H1 (cell line): ENCODE measurements around the gene GPX7. TPM values are rescaled to one million over a fixed set of nuclear protein-coding genes. Genes with fewer than 3 reads are reported as not detected.

ENCODE experiments used
- CTCF ChIA-PET: fragments of 300-600 bp; sonication (Branson Sonifier 250); formaldehyde crosslinking; loops from one replicate; lab custom pipeline; 2021; ENCODE audit not compliant: partially characterized antibody; lab: Charles Lee
- POLR2A ChIA-PET: fragments of 300-600 bp; sonication (Branson Sonifier 250); formaldehyde crosslinking; loops from one replicate; lab custom pipeline; 2021; ENCODE audit warnings: inconsistent platforms; ENCODE audit not compliant: partially characterized antibody; lab: Charles Lee
- DNase-seq, 2 experiments: peaks; one replicate each; pipeline versions ENCODE4 v3.0.0 to v3.0.0-alpha.2; 2010 to 2022; ENCODE audit warnings: low spot score in 2 of 2, low read depth in 1 of 2, mixed read lengths in 1 of 2
- FAIRE-seq: peaks from 2 replicates; lab custom pipeline; 2011; peaks lifted over from hg19 to GRCh38; lab: Jason Lieb, UNC
- H2AFZ ChIP-seq: 2 replicates; pipeline ENCODE4 v1.8.1; 2012; ENCODE audit warnings: low read length, inconsistent platforms
- H2AK5ac ChIP-seq: 2 replicates; pipeline ENCODE4 v1.6.1; 2013; ENCODE audit warnings: low read depth, low read length
- H2BK120ac ChIP-seq: replicated peaks from 2 replicates; pipeline ENCODE3; 2013; ENCODE audit warnings: low read depth, low read length, inconsistent platforms
- H2BK12ac ChIP-seq: 2 replicates; pipeline ENCODE4 v1.6.1; 2013; ENCODE audit warnings: low read depth, low read length
- H2BK15ac ChIP-seq: 2 replicates; pipeline ENCODE4 v1.6.1; 2013; ENCODE audit warnings: low read length
- H2BK20ac ChIP-seq: 2 replicates; pipeline ENCODE4 v1.6.1; 2013; ENCODE audit warnings: low read length
- H2BK5ac ChIP-seq: 2 replicates; pipeline ENCODE4 v1.6.1; 2013; ENCODE audit warnings: low read depth, low read length
- H3K14ac ChIP-seq: 2 replicates; pipeline ENCODE4 v1.6.1; 2013; ENCODE audit warnings: inconsistent platforms; ENCODE audit not compliant: insufficient read length
- H3K18ac ChIP-seq: 2 replicates; pipeline ENCODE4 v1.6.1; 2013; ENCODE audit warnings: low read length; ENCODE audit errors: extremely low read depth
- H3K23ac ChIP-seq: 2 replicates; pipeline ENCODE4 v1.6.1; 2013; ENCODE audit warnings: inconsistent platforms; ENCODE audit not compliant: insufficient read length
- H3K23me2 ChIP-seq: 2 replicates; pipeline ENCODE4 v1.6.1; 2013; ENCODE audit warnings: low read depth, low read length
- H3K27ac ChIP-seq: 2 replicates; pipeline ENCODE4 v1.6.1; 2011; ENCODE audit warnings: low read depth, low read length, inconsistent platforms
- H3K27me3 ChIP-seq, 4 experiments: replicated peaks in 1 of 4; 1 replicate in 1 of 4; 2 replicates in 3 of 4; pipeline versions ENCODE4 v1.6.1 to v1.8.1; 2011 to 2013; ENCODE audit warnings: low read length in 3 of 4, mild to moderate bottlenecking in 3 of 4, inconsistent platforms in 2 of 4, mixed read lengths in 2 of 4, moderate library complexity in 1 of 4; ENCODE audit not compliant: control insufficient read depth in 3 of 4, insufficient read depth in 3 of 4; ENCODE audit errors: extremely low read depth in 1 of 4
- H3K36me3 ChIP-seq, 4 experiments: 2 replicates each; pipeline versions ENCODE4 v1.6.1 to v1.8.1; 2011 to 2013; ENCODE audit warnings: mild to moderate bottlenecking in 4 of 4, low read length in 3 of 4, moderate library complexity in 2 of 4, control low read depth in 1 of 4, inconsistent platforms in 1 of 4; ENCODE audit not compliant: insufficient read depth in 4 of 4, control insufficient read depth in 2 of 4
- H3K4ac ChIP-seq: replicated peaks from 2 replicates; pipeline ENCODE3; 2013; ENCODE audit warnings: low read length, low read depth, mixed read lengths, inconsistent platforms; ENCODE audit not compliant: insufficient read length
- H3K4me1 ChIP-seq, 4 experiments: replicated peaks in 1 of 4; 1 replicate in 1 of 4; 2 replicates in 3 of 4; pipeline versions ENCODE4 v1.6.1 to v1.8.1; 2011 to 2013; ENCODE audit warnings: low read length in 3 of 4, inconsistent platforms in 2 of 4, mixed read lengths in 1 of 4; ENCODE audit not compliant: insufficient read depth in 4 of 4, control insufficient read depth in 3 of 4
- H3K4me2 ChIP-seq, 2 experiments: 2 replicates each; pipeline versions ENCODE4 v1.6.1 to v1.8.1; 2011 to 2013; ENCODE audit warnings: low read depth in 2 of 2, low read length in 2 of 2, control low read depth in 1 of 2, inconsistent platforms in 1 of 2, mild to moderate bottlenecking in 1 of 2; ENCODE audit not compliant: insufficient read depth in 1 of 2
- H3K4me3 ChIP-seq, 4 experiments: fragments of 200-600, 300-600 bp in 1 of 4; sonication (generic), shearing (Covaris generic), sonication (Bioruptor Twin) in 1 of 4; 2 replicates each; pipeline versions ENCODE4 v1.5.1 to v1.8.1; 2011 to 2016; ENCODE audit warnings: low read length in 4 of 4, low read depth in 3 of 4, control low read depth in 2 of 4, inconsistent platforms in 2 of 4, mild to moderate bottlenecking in 2 of 4, mixed read lengths in 1 of 4, moderate library complexity in 1 of 4; ENCODE audit not compliant: insufficient read depth in 2 of 4; ENCODE audit errors: extremely low read depth in 1 of 4
- H3K56ac ChIP-seq: replicated peaks from 2 replicates; pipeline ENCODE3; 2013; ENCODE audit warnings: low read depth, mild to moderate bottlenecking, mixed read lengths, low read length, inconsistent platforms; ENCODE audit not compliant: insufficient read length
- H3K79me1 ChIP-seq: 2 replicates; pipeline ENCODE4 v1.6.1; 2013; ENCODE audit warnings: low read depth, low read length, control low read depth
- H3K79me2 ChIP-seq, 2 experiments: 2 replicates each; pipeline versions ENCODE4 v1.6.1 to v1.8.1; 2012 to 2013; ENCODE audit warnings: low read length in 2 of 2, mild to moderate bottlenecking in 2 of 2, inconsistent platforms in 1 of 2; ENCODE audit not compliant: insufficient read depth in 2 of 2, control insufficient read depth in 1 of 2
- H3K9ac ChIP-seq, 4 experiments: replicated peaks in 1 of 4; 1 replicate in 1 of 4; 2 replicates in 3 of 4; pipeline versions ENCODE4 v1.6.1 to v1.8.1; 2011 to 2013; ENCODE audit warnings: low read depth in 3 of 4, low read length in 3 of 4, control low read depth in 2 of 4, mild to moderate bottlenecking in 2 of 4, moderate library complexity in 2 of 4, inconsistent platforms in 1 of 4; ENCODE audit errors: extremely low read depth in 1 of 4
- H3K9me3 ChIP-seq, 2 experiments: 2 replicates each; pipeline versions ENCODE4 v1.6.1 to v1.8.1; 2012 to 2013; ENCODE audit warnings: mild to moderate bottlenecking in 2 of 2, moderate library complexity in 2 of 2, control low read depth in 1 of 2, inconsistent platforms in 1 of 2, low read depth in 1 of 2, low read length in 1 of 2, mixed read lengths in 1 of 2; ENCODE audit not compliant: insufficient read depth in 2 of 2
- H4K20me1 ChIP-seq, 2 experiments: replicated peaks in 1 of 2; 2 replicates each; pipeline versions ENCODE3 to v1.8.1; 2011 to 2013; ENCODE audit warnings: inconsistent platforms in 2 of 2, low read length in 2 of 2, mild to moderate bottlenecking in 1 of 2; ENCODE audit not compliant: insufficient read depth in 2 of 2, control insufficient read depth in 1 of 2
- H4K5ac ChIP-seq: 2 replicates; pipeline ENCODE4 v1.6.1; 2013; ENCODE audit warnings: low read length, low read depth, mixed read lengths, inconsistent platforms; ENCODE audit not compliant: insufficient read length
- H4K8ac ChIP-seq: 2 replicates; pipeline ENCODE4 v1.8.0; 2013; ENCODE audit warnings: mild to moderate bottlenecking, moderate library complexity, low read length, inconsistent platforms; ENCODE audit not compliant: insufficient read depth; ENCODE audit errors: extremely low read depth
- H4K91ac ChIP-seq: replicated peaks from 2 replicates; pipeline ENCODE3; 2013; ENCODE audit warnings: low read length, mixed read lengths, inconsistent platforms; ENCODE audit not compliant: insufficient read length
- CBX8 ChIP-seq: fragments of 300-800, 300-1000 bp; sonication (generic); IDR thresholded peaks from 2 replicates; pipeline ENCODE4 v1.7.1; 2016; ENCODE audit warnings: low read depth, low read length, borderline replicate concordance
- CEBPB ChIP-seq: IDR thresholded peaks from 2 replicates; pipeline ENCODE4 v1.6.1; 2012; ENCODE audit warnings: low read depth, low read length
- CHD1 ChIP-seq: IDR thresholded peaks from 2 replicates; pipeline ENCODE4 v1.6.1; 2012; ENCODE audit warnings: low read depth, low read length, improper control_type of control experiment
- EGR1 ChIP-seq: IDR thresholded peaks from 2 replicates; pipeline ENCODE4 v1.6.1; 2011; ENCODE audit warnings: low read depth, low read length, borderline replicate concordance
- EP300 ChIP-seq, 2 experiments: IDR thresholded peaks; 1 replicate in 1 of 2; 2 replicates in 1 of 2; pipeline ENCODE4 v1.6.1; 2011 to 2012; ENCODE audit warnings: low read depth in 2 of 2, low read length in 2 of 2, mild to moderate bottlenecking in 2 of 2, borderline replicate concordance in 1 of 2, inconsistent platforms in 1 of 2, moderate library complexity in 1 of 2
- EZH2 ChIP-seq: fragments of 200-600 bp; sonication (generic); IDR thresholded peaks from 2 replicates; pipeline ENCODE4 v1.7.1; 2012; ENCODE audit warnings: low read depth, mild to moderate bottlenecking, moderate library complexity, low read length, inconsistent platforms; ENCODE audit not compliant: severe bottlenecking
- FOSL1 ChIP-seq: IDR thresholded peaks from 2 replicates; pipeline ENCODE4 v1.6.1; 2011; ENCODE audit warnings: mild to moderate bottlenecking, low read depth, low read length, moderate library complexity; ENCODE audit not compliant: insufficient read depth
- JUN ChIP-seq: IDR thresholded peaks from 2 replicates; pipeline ENCODE4 v1.6.1; 2011; ENCODE audit warnings: low read depth, mild to moderate bottlenecking, improper control_type of control experiment, low read length
- KDM5A ChIP-seq: fragments of 200-600 bp; IDR thresholded peaks from 2 replicates; pipeline ENCODE4 v1.7.1; 2012; ENCODE audit warnings: mild to moderate bottlenecking, low read length, inconsistent platforms, mixed read lengths
- RFX5 ChIP-seq: IDR thresholded peaks from 2 replicates; pipeline ENCODE4 v1.6.1; 2011; ENCODE audit warnings: low read depth, low read length, improper control_type of control experiment, borderline replicate concordance
- SIRT6 ChIP-seq: IDR thresholded peaks from one replicate; pipeline ENCODE4 v1.7.1; 2012; ENCODE audit warnings: low read length, inconsistent platforms
- SIX5 ChIP-seq: IDR thresholded peaks from 2 replicates; pipeline ENCODE4 v1.6.1; 2011; ENCODE audit warnings: mild to moderate bottlenecking, low read depth, low read length
- TBP ChIP-seq: IDR thresholded peaks from 2 replicates; pipeline ENCODE4 v1.6.1; 2011; ENCODE audit warnings: low read depth, low read length, improper control_type of control experiment
- ZNF274 ChIP-seq: IDR thresholded peaks from 2 replicates; pipeline ENCODE4 v1.7.0; 2012; ENCODE audit warnings: low read length, borderline replicate concordance; ENCODE audit errors: extremely low read depth
- WGBS, 2 experiments: shearing (Covaris generic) in 1 of 2; methylation state at CpG; one replicate each; pipeline versions ENCODE4 v1.1.6 to v1.1.7; 2013 to 2015; ENCODE audit warnings: low lambda C conversion rate in 2 of 2, mixed read lengths in 2 of 2, inconsistent platforms in 1 of 2, low coverage in 1 of 2, missing lambda C conversion rate in 1 of 2; ENCODE audit not compliant: insufficient replicate concordance in 2 of 2, insufficient coverage in 1 of 2, insufficient read length in 1 of 2; ENCODE audit errors: extremely low coverage in 1 of 2, missing lambda C conversion rate in 1 of 2; 5-methylcytosine and 5-hydroxymethylcytosine counted together
- polyA plus RNA-seq, 7 experiments: library from polyadenylated mRNA; depleted of rRNA in 3 of 7; stranded (reverse) in 5 of 7; unstranded in 2 of 7; fragments of >200 nt in 5 of 7; fragments of 200-250 nt in 2 of 7; gene quantifications; 1 replicate in 5 of 7; 2 replicates in 1 of 7; 4 replicates in 1 of 7; pipeline versions ENCODE4 v1.2.1 to v1.2.3, GENCODE V29; 2011 to 2013; ENCODE audit warnings: missing spikeins in 2 of 7, mixed read lengths in 2 of 7
- total RNA-seq: library from RNA; stranded (reverse); fragmentation: NEBNext Ultra II Directional; extraction: Animal tissue kit (Norgen Biotek cat#: 25700); gene quantifications from 2 replicates; pipeline ENCODE4 v1.2.1, GENCODE V29; 2021
- TF ChIP-seq, protein P1 (sequence below): IDR thresholded peaks from 2 replicates; pipeline ENCODE4 v1.6.1; 2012; ENCODE audit warnings: inconsistent platforms

Gene GPX7
- total and polyA plus RNA-seq, 2 of the 8 experiments (the other 6 are each of a cell fraction or from before 2014, with no cell fraction given), result 13.0 to 37.5 TPM

DNA sequence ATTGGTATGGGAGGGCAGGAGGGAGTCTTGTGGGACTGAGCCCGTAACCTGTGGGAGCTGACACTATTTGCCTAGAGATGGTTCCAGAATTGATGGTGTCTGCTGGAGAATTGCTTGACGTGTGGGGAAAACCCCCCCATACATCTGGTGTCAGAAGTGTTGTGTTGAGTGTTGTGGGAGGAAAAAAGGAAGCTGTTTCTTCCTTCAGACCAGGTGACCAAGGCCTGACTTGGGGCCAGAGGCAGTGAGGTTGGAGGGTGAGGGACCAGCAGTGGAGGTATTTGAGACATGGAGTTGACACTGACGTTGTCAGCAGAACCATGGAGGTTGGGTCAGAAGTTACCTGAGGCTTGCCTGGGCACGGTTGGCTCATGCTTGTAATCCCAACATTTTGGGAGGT, 39.1 kb downstream of the GPX7 start:
- Histone ChIP-seq H3K27ac (no peak overlapping the region), H3K4me3 (no peak overlapping the region), H3K79me1 (no peaks in the 10 kb centered on the region), H3K9me3 (no peaks in the 10 kb centered on the region), H3K4ac (no peak overlapping the region), H3K56ac (no peak overlapping the region), H3K36me3 (no peaks in the 10 kb centered on the region), H2BK15ac (no peak overlapping the region), H3K79me2 (no peaks in the 10 kb centered on the region), H2BK20ac (peak overlapping the region; percentile 75; the same call in 1 of the 2 replicates), H3K9ac (no peak overlapping the region), H3K23me2 (no peaks in the 10 kb centered on the region), H4K91ac (no peak overlapping the region), H4K20me1 (no peaks in the 10 kb centered on the region), H2BK5ac (no peak overlapping the region), H4K5ac (no peak overlapping the region), H3K27me3 (no peaks in the 10 kb centered on the region), H2AK5ac (no peak overlapping the region), H3K14ac (no peak overlapping the region), H3K4me2 (no peak overlapping the region), H3K4me1 (peaks cover 0 to 2% (median 0%) of the 10 kb centered on the region in 4 experiments; a peak in 1 of 7 replicates), H3K23ac (no peak overlapping the region), H2AFZ (no peak overlapping the region), H4K8ac (no peak overlapping the region), H2BK12ac (no peak overlapping the region), H2BK120ac (no peak overlapping the region), H3K18ac (no peak overlapping the region)
- POLR2A ChIA-PET, result no interaction called here
- FAIRE-seq, result no peak
- 86% methylated on average over 4 of the region's 4 CpGs; no CpG with 5 or more reads in 1 of the 2 experiments for WGBS, 2 experiments
- CTCF ChIA-PET, result interaction anchor here (1.0 to 1.8 kb wide), 2 partner anchors 22 to 44 kb away, joined by 3 to 5 read pairs; no protein-coding TSS in a partner anchor
- DNase-seq, result no peak
- no peak for TF ChIP-seq SIRT6
- TF ChIP-seq, protein P1, sequence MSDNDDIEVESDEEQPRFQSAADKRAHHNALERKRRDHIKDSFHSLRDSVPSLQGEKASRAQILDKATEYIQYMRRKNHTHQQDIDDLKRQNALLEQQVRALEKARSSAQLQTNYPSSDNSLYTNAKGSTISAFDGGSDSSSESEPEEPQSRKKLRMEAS, result no peak
- no peak for TF ChIP-seq EZH2
- TF ChIP-seq ZNF274, result no peak
- no peak for TF ChIP-seq EGR1
- no peak for TF ChIP-seq EP300 (IDR thresholded peaks at IDR 0.05; ENCODE audit: borderline replicate concordance in 1 of 2, low read depth in 2 of 2, low read length in 2 of 2)
- TF ChIP-seq RFX5, result no peak
- no peak for TF ChIP-seq KDM5A
- TF ChIP-seq CEBPB, result no peak
- no peak for TF ChIP-seq CBX8
- no peak for TF ChIP-seq SIX5
- TF ChIP-seq JUN, result no peak
- no peak for TF ChIP-seq TBP
- TF ChIP-seq CHD1, result no peak
- no peak for TF ChIP-seq FOSL1
